GM12865 (cell line): Measurements from ENCODE around the gene HSPB9.

Experiments
- DNase-seq: peaks from one replicate; pipeline ENCODE4 v3.0.0; 2010; ENCODE audit warnings: low read depth
- H3K4me3 ChIP-seq: 2 replicates; pipeline ENCODE4 v1.5.1; 2011; ENCODE audit warnings: mild to moderate bottlenecking, low read depth, low read length, control low read depth
- CTCF ChIP-seq: IDR thresholded peaks from 2 replicates; pipeline ENCODE4 v1.5.1; 2011; ENCODE audit warnings: low read length, control low read depth, low read depth, inconsistent platforms; ENCODE audit not compliant: insufficient read depth; ENCODE audit errors: missing control alignments

Gene HSPB9

GRCh38 chr17:42120770-42121769 is 1.5 kb upstream of the HSPB9 start, which contains the start of gene KAT2A:
Gene KAT2A, minus strand, starts transcription at chr17:42121367. Its CDS starts 63 bp downstream, at chr17:42121304.
- H3K4me3 ChIP-seq: peak within 1 kb of the TSS; percentile 63
- DNase-seq: peak; percentile 86
- TF ChIP-seq CTCF: no peak

GRCh38 chr17:42124256-42124655 is 1.7 kb downstream of the HSPB9 start:
- no peak overlapping the region for H3K4me3 ChIP-seq
- no peak for TF ChIP-seq CTCF
- no peak for DNase-seq

- no peak for TF ChIP-seq CTCF
- DNase-seq: no peak
- no peak overlapping the region for H3K4me3 ChIP-seq
These were observed 3.0 kb downstream of the HSPB9 start for GRCh38 chr17:42125565-42125964.

- H3K4me3 ChIP-seq: no peak overlapping the region
- no peak for DNase-seq
- no peak for TF ChIP-seq CTCF
These were observed 4.2 kb downstream of the HSPB9 start for GRCh38 chr17:42126836-42127235.

- no peak overlapping the region for H3K4me3 ChIP-seq
- TF ChIP-seq CTCF: no peak
- no peak for DNase-seq
These were observed 4.8 kb downstream of the HSPB9 start for GRCh38 chr17:42127414-42127813.

- no peak for TF ChIP-seq CTCF
These were observed 6.7 kb downstream of the HSPB9 start for GRCh38 chr17:42129109-42129837.

More at GRCh38 chr17:42129109-42129837, 6.7 kb downstream of the HSPB9 start:
- DNase-seq: no peak
- no peak overlapping the region for H3K4me3 ChIP-seq
